Ishikawa (cell line): ENCODE results near the gene NDUFAF5.

Source experiments
- CEBPB ChIP-seq: IDR thresholded peaks from 2 replicates; pipeline ENCODE4 v1.6.1; 2012
- CREB1 ChIP-seq: IDR thresholded peaks from 2 replicates; pipeline ENCODE4 v1.6.1; 2012; ENCODE audit warnings: low read depth
- EGR1 ChIP-seq: IDR thresholded peaks from 2 replicates; pipeline ENCODE4 v1.6.1; 2012
- EP300 ChIP-seq: IDR thresholded peaks from 2 replicates; pipeline ENCODE4 v1.6.1; 2012; ENCODE audit warnings: borderline replicate concordance
- FOXM1 ChIP-seq: IDR thresholded peaks from 2 replicates; pipeline ENCODE4 v1.6.1; 2012; ENCODE audit warnings: low read depth, borderline replicate concordance
- MAX ChIP-seq: IDR thresholded peaks from 2 replicates; pipeline ENCODE4 v1.6.1; 2012
- NFIC ChIP-seq: IDR thresholded peaks from 2 replicates; pipeline ENCODE4 v1.6.1; 2012
- RAD21 ChIP-seq: IDR thresholded peaks from 2 replicates; pipeline ENCODE4 v1.6.1; 2012; ENCODE audit warnings: low read depth
- REST ChIP-seq: IDR thresholded peaks from 2 replicates; pipeline ENCODE4 v1.6.1; 2012; ENCODE audit warnings: low read depth, mild to moderate bottlenecking
- TAF1 ChIP-seq: IDR thresholded peaks from 2 replicates; pipeline ENCODE4 v1.6.1; 2012; ENCODE audit warnings: low read depth, mild to moderate bottlenecking
- TCF12 ChIP-seq: IDR thresholded peaks from 2 replicates; pipeline ENCODE4 v1.6.1; 2012; ENCODE audit warnings: low read depth
- TEAD4 ChIP-seq: IDR thresholded peaks from 2 replicates; pipeline ENCODE4 v1.6.1; 2012
- USF1 ChIP-seq: IDR thresholded peaks from 2 replicates; pipeline ENCODE4 v1.6.1; 2012
- YY1 ChIP-seq: IDR thresholded peaks from 2 replicates; pipeline ENCODE4 v1.6.1; 2012; ENCODE audit warnings: low read depth
- ZBTB7A ChIP-seq: IDR thresholded peaks from 2 replicates; pipeline ENCODE4 v1.6.1; 2012; ENCODE audit warnings: low read depth

NDUFAF5 gene

GRCh38 chr20:13800728-13801134, 15.9 kb downstream of the NDUFAF5 start:
- TF ChIP-seq NFIC: no peak
- no peak for TF ChIP-seq YY1
- TF ChIP-seq ZBTB7A: no peak
- TF ChIP-seq REST: no peak
- TF ChIP-seq MAX: no peak
- no peak for TF ChIP-seq TEAD4
- no peak for TF ChIP-seq CEBPB
- no peak for TF ChIP-seq CREB1
- TF ChIP-seq TCF12: no peak

- no peak for TF ChIP-seq YY1
- TF ChIP-seq CREB1: no peak
- no peak for TF ChIP-seq EP300
- no peak for TF ChIP-seq TEAD4
- no peak for TF ChIP-seq MAX
- TF ChIP-seq USF1: no peak
- no peak for TF ChIP-seq TAF1
- TF ChIP-seq ZBTB7A: no peak
- no peak for TF ChIP-seq EGR1
- no peak for TF ChIP-seq REST
- TF ChIP-seq RAD21: no peak
- TF ChIP-seq FOXM1: no peak
- TF ChIP-seq CEBPB: no peak
- TF ChIP-seq NFIC: no peak
- no peak for TF ChIP-seq TCF12
Observed at GRCh38 chr20:13809373-13809772, 24.5 kb downstream of the NDUFAF5 start.

GRCh38 chr20:13809855-13810254, 25.0 kb downstream of the NDUFAF5 start:
- TF ChIP-seq MAX: no peak
- TF ChIP-seq TCF12: no peak
- TF ChIP-seq EP300: no peak
- TF ChIP-seq YY1: no peak

- TF ChIP-seq RAD21 (no peak), NFIC (no peak), FOXM1 (no peak), USF1 (no peak), TCF12 (no peak), TAF1 (no peak), EGR1 (no peak), MAX (no peak), ZBTB7A (no peak), TEAD4 (no peak), EP300 (no peak), CREB1 (no peak), YY1 (no peak), REST (no peak), CEBPB (no peak)
Observed at GRCh38 chr20:13810446-13810845, 25.6 kb downstream of the NDUFAF5 start.

GRCh38 chr20:13813910-13814309, 29.1 kb downstream of the NDUFAF5 start:
- TF ChIP-seq EP300 (no peak), RAD21 (no peak), FOXM1 (no peak), USF1 (no peak), REST (no peak), ZBTB7A (no peak), EGR1 (no peak), TEAD4 (no peak), TAF1 (no peak), YY1 (no peak), CREB1 (no peak), NFIC (no peak), TCF12 (no peak), CEBPB (no peak), MAX (no peak)
